Vagina (tissue), 2 donors: Measurements from ENCODE around the gene SHLD3.

Experiments
- POLR2A ChIP-seq, 2 donors: fragments of 450-650 bp; IDR thresholded peaks; one replicate each; pipeline ENCODE4 v1.6.1; 2017; ENCODE audit warnings: antibody characterized with exemption in 2 of 2, mild to moderate bottlenecking in 2 of 2, moderate library complexity in 2 of 2
- TF ChIP-seq, protein P1 (sequence below), 3 experiments: fragments of 450-650 bp in 2 of 3; fragments of 200-600 bp in 1 of 3; sonication (generic) in 1 of 3; IDR thresholded peaks; one replicate each; pipeline ENCODE4 v1.5.1; 2017 to 2019; ENCODE audit warnings: antibody characterized with exemption in 3 of 3, mild to moderate bottlenecking in 2 of 3, moderate library complexity in 2 of 3

DNA sequence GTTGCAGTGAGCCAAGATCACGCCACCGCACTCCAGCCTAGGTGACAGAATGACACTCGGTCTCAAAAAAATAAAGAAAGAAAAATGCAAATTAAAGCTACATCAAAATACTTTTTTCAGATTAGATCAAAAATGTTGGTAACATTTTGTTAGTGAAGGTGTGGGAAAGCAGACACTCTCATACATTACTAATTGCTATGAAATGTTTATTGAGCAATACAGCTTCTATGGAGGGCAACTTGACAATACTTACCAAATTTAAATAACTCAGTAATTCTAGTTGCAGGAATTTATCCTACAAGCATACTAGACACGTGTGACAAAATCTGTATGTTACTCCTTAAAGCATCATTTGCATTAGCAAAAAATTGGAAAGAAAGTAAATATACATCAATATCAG lies 4.8 kb upstream of the SHLD3 start:
- TF ChIP-seq, protein P1, sequence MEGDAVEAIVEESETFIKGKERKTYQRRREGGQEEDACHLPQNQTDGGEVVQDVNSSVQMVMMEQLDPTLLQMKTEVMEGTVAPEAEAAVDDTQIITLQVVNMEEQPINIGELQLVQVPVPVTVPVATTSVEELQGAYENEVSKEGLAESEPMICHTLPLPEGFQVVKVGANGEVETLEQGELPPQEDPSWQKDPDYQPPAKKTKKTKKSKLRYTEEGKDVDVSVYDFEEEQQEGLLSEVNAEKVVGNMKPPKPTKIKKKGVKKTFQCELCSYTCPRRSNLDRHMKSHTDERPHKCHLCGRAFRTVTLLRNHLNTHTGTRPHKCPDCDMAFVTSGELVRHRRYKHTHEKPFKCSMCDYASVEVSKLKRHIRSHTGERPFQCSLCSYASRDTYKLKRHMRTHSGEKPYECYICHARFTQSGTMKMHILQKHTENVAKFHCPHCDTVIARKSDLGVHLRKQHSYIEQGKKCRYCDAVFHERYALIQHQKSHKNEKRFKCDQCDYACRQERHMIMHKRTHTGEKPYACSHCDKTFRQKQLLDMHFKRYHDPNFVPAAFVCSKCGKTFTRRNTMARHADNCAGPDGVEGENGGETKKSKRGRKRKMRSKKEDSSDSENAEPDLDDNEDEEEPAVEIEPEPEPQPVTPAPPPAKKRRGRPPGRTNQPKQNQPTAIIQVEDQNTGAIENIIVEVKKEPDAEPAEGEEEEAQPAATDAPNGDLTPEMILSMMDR (IDR thresholded peaks at IDR 0.05), result no peak
- no peak for TF ChIP-seq POLR2A (IDR thresholded peaks at IDR 0.05)
